OCI-LY7 (cell line): ENCODE results near the gene DCX. TPM values are rescaled to one million over a fixed set of nuclear protein-coding genes. Genes with fewer than 3 reads are reported as not detected.
"Not testable (repeated sequence)": the region's sequence is repeated elsewhere in the genome, so short reads cannot be mapped to it uniquely, and the experiment has no call there.

Experiments used
- BruUV-seq: library from RNA; stranded (reverse); fragments of 400-500 nt; replicated peaks from 2 replicates; lab custom pipeline; 2021; lab: Mats Ljungman, UMichigan
- CTCF ChIA-PET: fragments of 300-600 bp; sonication (Branson Sonifier 250); formaldehyde crosslinking; loops from one replicate; lab custom pipeline; 2022; ENCODE audit warnings: antibody characterized with exemption; ENCODE audit not compliant: unreplicated experiment; lab: Charles Lee
- POLR2A ChIA-PET: fragments of 300-600 bp; sonication (Branson Sonifier 250); formaldehyde crosslinking; loops from one replicate; lab custom pipeline; 2022; ENCODE audit warnings: antibody characterized with exemption; lab: Charles Lee
- DNase-seq: peaks from one replicate; pipeline ENCODE4 v3.0.0-alpha.2; 2015; ENCODE audit warnings: low spot score
- H2AFZ ChIP-seq: fragments of 200-600 bp; sonication (generic), shearing (Covaris generic); 2 replicates; pipeline ENCODE4 v1.6.1; 2014; ENCODE audit warnings: mild to moderate bottlenecking, antibody characterized with exemption, low read length, moderate library complexity
- H3K27ac ChIP-seq: fragments of 200-600 bp; sonication (generic); 2 replicates; pipeline ENCODE4 v1.5.1; 2014; ENCODE audit warnings: mixed run types, low read depth, mild to moderate bottlenecking, moderate library complexity, low read length, inconsistent platforms; ENCODE audit not compliant: poor library complexity, severe bottlenecking
- H3K36me3 ChIP-seq: fragments of 200-600 bp; sonication (generic); 2 replicates; pipeline ENCODE4 v1.6.1; 2014; ENCODE audit warnings: mild to moderate bottlenecking, antibody characterized with exemption, low read length, moderate library complexity, mixed read lengths; ENCODE audit not compliant: insufficient read depth
- H3K4me1 ChIP-seq: fragments of 200-600 bp; sonication (generic); 2 replicates; pipeline ENCODE4 v1.5.1; 2014; ENCODE audit warnings: mild to moderate bottlenecking, low read length; ENCODE audit not compliant: insufficient read depth, poor library complexity, severe bottlenecking
- H3K4me2 ChIP-seq: fragments of 200-600 bp; sonication (generic); 2 replicates; pipeline ENCODE4 v1.6.1; 2014; ENCODE audit warnings: mild to moderate bottlenecking, low read length
- H3K4me3 ChIP-seq: fragments of 200-600 bp; sonication (generic); 2 replicates; pipeline ENCODE4 v1.5.1; 2014; ENCODE audit warnings: mild to moderate bottlenecking, low read depth, low read length; ENCODE audit not compliant: poor library complexity, severe bottlenecking
- H3K79me2 ChIP-seq: fragments of 200-600 bp; sonication (generic); 2 replicates; pipeline ENCODE4 v1.6.1; 2016; ENCODE audit warnings: low read depth, mild to moderate bottlenecking, low read length, moderate library complexity, mixed read lengths; ENCODE audit not compliant: insufficient read depth
- H3K9me2 ChIP-seq: fragments of 200-600 bp; sonication (generic); 2 replicates; pipeline ENCODE4 v1.6.1; 2016; ENCODE audit warnings: mild to moderate bottlenecking, low read length, mixed read lengths; ENCODE audit not compliant: insufficient read depth
- H3K9me3 ChIP-seq: fragments of 200-600 bp; sonication (generic); 2 replicates; pipeline ENCODE4 v1.6.1; 2014; ENCODE audit warnings: mild to moderate bottlenecking, mixed run types, low read length, mixed read lengths
- H4K20me1 ChIP-seq: fragments of 200-600 bp; sonication (generic); 2 replicates; pipeline ENCODE4 v1.6.1; 2014; ENCODE audit warnings: mild to moderate bottlenecking, antibody characterized with exemption, low read length, moderate library complexity, mixed read lengths; ENCODE audit not compliant: insufficient read depth
- EZH2phosphoT487 ChIP-seq: fragments of 200-600 bp; sonication (generic); IDR thresholded peaks from 2 replicates; pipeline ENCODE4 v1.6.1; 2018; ENCODE audit warnings: low read depth, borderline replicate concordance, mild to moderate bottlenecking, mixed run types, antibody characterized with exemption, low read length, moderate library complexity, mixed read lengths
- intact Hi-C: fragments of 100-400 bp; cut with micrococcal nuclease; formaldehyde crosslinking; loops from one replicate; pipeline ENCODE4 v1.10.0; 2022; ENCODE audit not compliant: unreplicated experiment
- total RNA-seq, 2 experiments: library from RNA; depleted of rRNA in 1 of 2; stranded (reverse); fragments of >200 nt in 1 of 2; shearing (Covaris generic) in 1 of 2; gene quantifications; 2 replicates each; pipeline ENCODE4 v1.2.3, GENCODE V29; 2014 to 2022
- TF ChIP-seq, protein P1 (sequence below): fragments of 200-600 bp; sonication (generic); conservative IDR thresholded peaks from 2 replicates; pipeline ENCODE4 v1.5.1; 2014; ENCODE audit warnings: mild to moderate bottlenecking, antibody characterized with exemption, low read length, moderate library complexity, mixed read lengths

Gene DCX
- total RNA-seq, 2 experiments from 2014 or later, result not detected

DNA sequence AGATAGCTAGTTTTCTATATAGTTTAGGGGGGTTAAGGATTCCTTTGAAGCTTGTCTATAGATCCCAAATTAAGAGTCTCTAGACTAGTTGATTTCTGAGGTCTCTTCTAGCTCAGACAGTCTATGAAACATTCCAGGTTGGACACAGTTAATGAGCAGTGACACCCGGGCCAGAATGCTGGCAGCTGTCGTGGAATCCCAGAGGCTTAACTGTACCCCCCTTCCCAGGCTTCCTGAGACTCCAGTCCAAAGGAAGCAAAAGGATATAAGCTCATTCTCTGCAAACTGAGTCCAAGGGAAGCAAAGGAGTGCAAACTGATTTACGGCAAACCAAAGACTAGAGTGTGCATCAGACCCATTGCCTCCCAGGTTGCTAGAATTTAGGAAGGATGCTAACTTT is 62.9 kb downstream of the DCX start:
- BruUV-seq, result no TSS peak
- H3K79me2 ChIP-seq, result no peaks in the 10 kb centered on the region
- H2AFZ ChIP-seq, result no peak overlapping the region
- no peaks in the 10 kb centered on the region for H3K4me1 ChIP-seq
- H4K20me1 ChIP-seq, result no peaks in the 10 kb centered on the region
- CTCF ChIA-PET, result no interaction called here
- H3K4me2 ChIP-seq, result no peak overlapping the region
- no peaks in the 10 kb centered on the region for H3K9me3 ChIP-seq
- POLR2A ChIA-PET, result interaction anchor here (0.6 kb wide), 1 partner anchor 310 kb away, joined by 3 read pairs; no protein-coding TSS in a partner anchor
- TF ChIP-seq, protein P1, sequence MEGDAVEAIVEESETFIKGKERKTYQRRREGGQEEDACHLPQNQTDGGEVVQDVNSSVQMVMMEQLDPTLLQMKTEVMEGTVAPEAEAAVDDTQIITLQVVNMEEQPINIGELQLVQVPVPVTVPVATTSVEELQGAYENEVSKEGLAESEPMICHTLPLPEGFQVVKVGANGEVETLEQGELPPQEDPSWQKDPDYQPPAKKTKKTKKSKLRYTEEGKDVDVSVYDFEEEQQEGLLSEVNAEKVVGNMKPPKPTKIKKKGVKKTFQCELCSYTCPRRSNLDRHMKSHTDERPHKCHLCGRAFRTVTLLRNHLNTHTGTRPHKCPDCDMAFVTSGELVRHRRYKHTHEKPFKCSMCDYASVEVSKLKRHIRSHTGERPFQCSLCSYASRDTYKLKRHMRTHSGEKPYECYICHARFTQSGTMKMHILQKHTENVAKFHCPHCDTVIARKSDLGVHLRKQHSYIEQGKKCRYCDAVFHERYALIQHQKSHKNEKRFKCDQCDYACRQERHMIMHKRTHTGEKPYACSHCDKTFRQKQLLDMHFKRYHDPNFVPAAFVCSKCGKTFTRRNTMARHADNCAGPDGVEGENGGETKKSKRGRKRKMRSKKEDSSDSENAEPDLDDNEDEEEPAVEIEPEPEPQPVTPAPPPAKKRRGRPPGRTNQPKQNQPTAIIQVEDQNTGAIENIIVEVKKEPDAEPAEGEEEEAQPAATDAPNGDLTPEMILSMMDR, result no peak
- TF ChIP-seq EZH2phosphoT487, result no peak
- H3K9me2 ChIP-seq, result no peaks in the 10 kb centered on the region
- H3K36me3 ChIP-seq, result no peaks in the 10 kb centered on the region
- DNase-seq, result no peak
- H3K4me3 ChIP-seq, result no peak overlapping the region
- no peak overlapping the region for H3K27ac ChIP-seq
- intact Hi-C loops, result no loop called here

DNA sequence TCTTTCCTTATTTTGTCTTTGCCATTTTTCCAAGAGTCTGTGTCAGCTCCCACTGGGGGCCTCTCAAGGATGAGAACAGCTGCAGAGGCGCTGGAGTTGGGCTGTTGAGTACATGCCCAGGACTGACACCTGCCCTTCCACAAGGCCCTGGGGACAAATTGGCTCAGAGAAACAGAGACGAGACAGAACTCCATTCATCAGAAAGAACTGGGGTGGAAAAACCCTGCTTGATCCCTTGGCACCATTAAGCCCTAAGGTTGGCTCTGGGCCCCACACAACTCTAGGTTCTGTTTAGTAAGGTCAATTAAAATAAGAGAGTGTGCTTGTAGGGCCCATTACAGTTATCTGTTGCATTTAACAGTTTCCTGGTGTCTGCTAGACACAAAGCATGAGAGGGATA is 63.6 kb downstream of the DCX start:
- Histone ChIP-seq H3K9me2 (no peaks in the 10 kb centered on the region), H3K27ac (no peak overlapping the region), H3K4me1 (no peaks in the 10 kb centered on the region), H3K4me3 (no peak overlapping the region), H4K20me1 (no peaks in the 10 kb centered on the region), H2AFZ (no peak overlapping the region), H3K79me2 (no peaks in the 10 kb centered on the region), H3K9me3 (no peaks in the 10 kb centered on the region), H3K4me2 (no peak overlapping the region), H3K36me3 (no peaks in the 10 kb centered on the region)
- TF ChIP-seq, protein P1, result no peak
- TF ChIP-seq EZH2phosphoT487, result no peak
- POLR2A ChIA-PET, result interaction anchor here (0.6 kb wide), 1 partner anchor 310 kb away, joined by 3 read pairs; no protein-coding TSS in a partner anchor
- CTCF ChIA-PET, result no interaction called here
- BruUV-seq, result no TSS peak
- DNase-seq, result no peak
- intact Hi-C loops, result no loop called here

DNA sequence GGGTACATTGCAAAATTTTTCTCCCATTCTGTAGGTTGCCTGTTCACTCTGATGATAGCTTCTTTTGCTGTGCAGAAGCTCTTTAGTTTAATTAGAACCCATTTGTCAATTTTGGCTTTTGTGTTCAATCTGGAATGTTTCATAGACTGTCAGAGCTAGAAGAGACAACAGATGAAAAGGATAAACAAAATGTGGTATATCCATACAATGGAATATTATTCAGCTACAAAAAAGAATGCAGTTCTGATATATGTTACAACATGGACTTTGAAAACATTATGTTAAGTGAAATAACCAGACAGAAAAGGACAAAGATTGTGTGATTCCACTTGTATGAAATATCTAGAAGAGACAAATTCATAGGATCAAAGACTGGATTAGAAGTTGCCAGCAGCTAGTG is 65.8 kb downstream of the DCX start:
- H3K4me3 ChIP-seq, H3K27ac ChIP-seq, H2AFZ ChIP-seq, DNase-seq, H3K9me3 ChIP-seq, POLR2A ChIA-PET, H4K20me1 ChIP-seq, H3K4me1 ChIP-seq, CTCF ChIA-PET, H3K9me2 ChIP-seq, intact Hi-C loops, H3K4me2 ChIP-seq, BruUV-seq, H3K79me2 ChIP-seq, H3K36me3 ChIP-seq: not testable (repeated sequence)
